Activated T-cell treated with anti-CD3 and anti-CD28 coated beads, Interleukin-2, amount 50 U/mL, for 4 hours (primary cell): ENCODE data around the gene SKIDA1. TPM values are rescaled to one million over a fixed set of nuclear protein-coding genes. Genes with fewer than 3 reads are reported as not detected.

Experiments used
- ATAC-seq, 2 donors: fragments of 200-7000 bp; cut with Tn5 transposase; one replicate each; pipeline ENCODE4 v1.10.0; 2021
- DNase-seq: peaks from one replicate; pipeline ENCODE4 v3.0.0-alpha.2; 2020
- H3K27me3 Mint-ChIP-seq: one replicate; pipeline ENCODE4 v1.8.0; 2021; ENCODE audit warnings: low read depth, mixed read lengths
- H3K36me3 Mint-ChIP-seq: one replicate; pipeline ENCODE4 v1.8.0; 2022; ENCODE audit warnings: mixed read lengths; ENCODE audit not compliant: insufficient read depth
- H3K4me1 Mint-ChIP-seq: one replicate; pipeline ENCODE4 v1.8.0; 2021; ENCODE audit warnings: low read depth, mixed read lengths
- H3K4me3 Mint-ChIP-seq: one replicate; pipeline ENCODE4 v1.8.0; 2021; ENCODE audit warnings: mild to moderate bottlenecking, moderate library complexity, mixed read lengths
- H3K9me3 Mint-ChIP-seq: one replicate; pipeline ENCODE4 v1.8.0; 2021; ENCODE audit warnings: mixed read lengths
- total RNA-seq, 3 donors: library from RNA; stranded (reverse); gene quantifications; one replicate each; pipeline ENCODE4 v1.2.1, GENCODE V29; 2021

The SKIDA1 gene
- total RNA-seq, 3 donors from 2014 or later = not detected

- peak overlapping the region; percentile 71 for H3K4me3 Mint-ChIP-seq
- H3K27me3 Mint-ChIP-seq = peaks cover 77% of the 10 kb centered on the region
- DNase-seq = no peak
Measured at GRCh38 chr10:21515361-21516241, 9.9 kb downstream of the SKIDA1 start.

GRCh38 chr10:21514818-21515351 is 10.6 kb downstream of the SKIDA1 start:
- no peaks in the 10 kb centered on the region for H3K36me3 Mint-ChIP-seq
- ATAC-seq (no peak), DNase-seq (no peak)
- no peaks in the 10 kb centered on the region for H3K9me3 Mint-ChIP-seq
- peaks cover 26% of the 10 kb centered on the region for H3K4me1 Mint-ChIP-seq
- peaks cover 71% of the 10 kb centered on the region for H3K27me3 Mint-ChIP-seq
- no peak overlapping the region for H3K4me3 Mint-ChIP-seq

More at GRCh38 chr10:21515361-21516241, 9.9 kb downstream of the SKIDA1 start:
- Mint-ChIP-seq H3K9me3 (no peaks in the 10 kb centered on the region), H3K36me3 (no peaks in the 10 kb centered on the region), H3K4me1 (peaks cover 32% of the 10 kb centered on the region)
- no peak for ATAC-seq

GRCh38 chr10:21514129-21514817 is 11.2 kb downstream of the SKIDA1 start:
- Mint-ChIP-seq H3K36me3 (no peaks in the 10 kb centered on the region), H3K27me3 (peaks cover 66% of the 10 kb centered on the region), H3K4me3 (no peak overlapping the region), H3K9me3 (no peaks in the 10 kb centered on the region), H3K4me1 (peaks cover 19% of the 10 kb centered on the region)
- ATAC-seq = no peak
- DNase-seq = no peak

GRCh38 chr10:21513405-21513788 is 12.1 kb downstream of the SKIDA1 start:
- ATAC-seq = no peak
- DNase-seq = no peak
- no peak overlapping the region for H3K4me3 Mint-ChIP-seq
- peaks cover 16% of the 10 kb centered on the region for H3K4me1 Mint-ChIP-seq
- H3K9me3 Mint-ChIP-seq = no peaks in the 10 kb centered on the region
- no peaks in the 10 kb centered on the region for H3K36me3 Mint-ChIP-seq
- H3K27me3 Mint-ChIP-seq = peaks cover 62% of the 10 kb centered on the region

- DNase-seq (no peak), ATAC-seq (no peak)
- Mint-ChIP-seq H3K9me3 (no peaks in the 10 kb centered on the region), H3K36me3 (no peaks in the 10 kb centered on the region), H3K27me3 (peaks cover 56% of the 10 kb centered on the region), H3K4me3 (no peak overlapping the region), H3K4me1 (peaks cover 10% of the 10 kb centered on the region)
Measured at GRCh38 chr10:21512573-21513404, 12.7 kb downstream of the SKIDA1 start.

- no peak for ATAC-seq
Measured at GRCh38 chr10:21511946-21512572, 13.4 kb downstream of the SKIDA1 start.

GRCh38 chr10:21511095-21511570 is 14.3 kb downstream of the SKIDA1 start:
- ATAC-seq = no peak
- Mint-ChIP-seq H3K36me3 (no peaks in the 10 kb centered on the region), H3K9me3 (no peaks in the 10 kb centered on the region), H3K4me3 (no peak overlapping the region), H3K4me1 (peaks cover 6% of the 10 kb centered on the region), H3K27me3 (peaks cover 59% of the 10 kb centered on the region)
- DNase-seq = no peak

More at GRCh38 chr10:21511946-21512572, 13.4 kb downstream of the SKIDA1 start:
- no peak overlapping the region for H3K4me3 Mint-ChIP-seq
- H3K4me1 Mint-ChIP-seq = peaks cover 6% of the 10 kb centered on the region
- no peaks in the 10 kb centered on the region for H3K36me3 Mint-ChIP-seq
- H3K9me3 Mint-ChIP-seq = no peaks in the 10 kb centered on the region
- no peak for DNase-seq
- peaks cover 54% of the 10 kb centered on the region for H3K27me3 Mint-ChIP-seq

GRCh38 chr10:21510241-21511094 is 15.0 kb downstream of the SKIDA1 start:
- ATAC-seq = no peak
- H3K27me3 Mint-ChIP-seq = peaks cover 58% of the 10 kb centered on the region
- no peaks in the 10 kb centered on the region for H3K4me1 Mint-ChIP-seq

GRCh38 chr10:21509341-21510240 is 15.9 kb downstream of the SKIDA1 start:
- Mint-ChIP-seq H3K36me3 (no peaks in the 10 kb centered on the region), H3K9me3 (no peaks in the 10 kb centered on the region), H3K4me1 (no peaks in the 10 kb centered on the region), H3K27me3 (peaks cover 53% of the 10 kb centered on the region), H3K4me3 (no peak overlapping the region)
- no peak for DNase-seq
- no peak for ATAC-seq

More at GRCh38 chr10:21510241-21511094, 15.0 kb downstream of the SKIDA1 start:
- Mint-ChIP-seq H3K36me3 (no peaks in the 10 kb centered on the region), H3K9me3 (no peaks in the 10 kb centered on the region), H3K4me3 (no peak overlapping the region)
- DNase-seq = no peak

- Mint-ChIP-seq H3K4me1 (no peaks in the 10 kb centered on the region), H3K4me3 (no peak overlapping the region), H3K27me3 (peaks cover 48% of the 10 kb centered on the region), H3K36me3 (no peaks in the 10 kb centered on the region), H3K9me3 (no peaks in the 10 kb centered on the region)
- DNase-seq (no peak), ATAC-seq (no peak)
Measured at GRCh38 chr10:21508706-21509331, 16.7 kb downstream of the SKIDA1 start.

- no peak for ATAC-seq
- no peaks in the 10 kb centered on the region for H3K9me3 Mint-ChIP-seq
- H3K36me3 Mint-ChIP-seq = no peaks in the 10 kb centered on the region
- no peaks in the 10 kb centered on the region for H3K4me1 Mint-ChIP-seq
- DNase-seq = no peak
- peaks cover 37% of the 10 kb centered on the region for H3K27me3 Mint-ChIP-seq
- H3K4me3 Mint-ChIP-seq = no peak overlapping the region
Measured at GRCh38 chr10:21507150-21507549, 18.3 kb downstream of the SKIDA1 start.

GRCh38 chr10:21506351-21506750 is 19.1 kb downstream of the SKIDA1 start:
- H3K4me1 Mint-ChIP-seq = no peaks in the 10 kb centered on the region
- H3K27me3 Mint-ChIP-seq = peaks cover 34% of the 10 kb centered on the region
- H3K36me3 Mint-ChIP-seq = no peaks in the 10 kb centered on the region
- no peak for ATAC-seq
- H3K9me3 Mint-ChIP-seq = no peaks in the 10 kb centered on the region
- no peak overlapping the region for H3K4me3 Mint-ChIP-seq
- no peak for DNase-seq
